Ureter (tissue), 1 donor: ENCODE results near the gene CAPZB. TPM values are rescaled to one million over a fixed set of nuclear protein-coding genes. Genes with fewer than 3 reads are reported as not detected.

Source experiments
- DNase-seq: peaks from one replicate; pipeline ENCODE4 v3.0.0-alpha.2; 2020; ENCODE audit warnings: low spot score
- total RNA-seq: library from RNA; stranded (reverse); gene quantifications from one replicate; pipeline ENCODE4 v1.2.4, GENCODE V29; 2023
- donor health status: DM: yes; HTN: yes; CAD: no.

Gene CAPZB
- total RNA-seq, 1 donor from 2014 or later: 284 TPM

DNA sequence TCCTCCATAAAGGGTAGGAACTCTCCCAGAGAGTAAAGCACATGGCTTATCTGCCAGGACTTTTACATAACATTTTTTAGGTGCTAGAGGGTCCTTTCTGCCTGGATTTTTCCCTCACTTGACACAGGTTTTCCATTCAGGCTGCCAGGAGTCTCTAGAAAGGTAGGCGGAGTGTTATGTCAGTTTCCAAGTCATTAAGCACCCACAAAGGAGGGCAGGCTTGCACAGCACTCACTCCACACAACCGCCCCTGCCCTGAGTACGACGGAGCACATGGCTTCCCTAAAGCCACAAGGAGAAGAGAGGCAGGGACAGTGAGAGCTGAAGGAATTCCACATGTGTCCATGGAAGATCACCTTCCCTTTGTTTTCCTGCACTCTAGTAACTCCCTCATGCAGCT is 55.7 kb downstream of the CAPZB start:
- no peak for DNase-seq

DNA sequence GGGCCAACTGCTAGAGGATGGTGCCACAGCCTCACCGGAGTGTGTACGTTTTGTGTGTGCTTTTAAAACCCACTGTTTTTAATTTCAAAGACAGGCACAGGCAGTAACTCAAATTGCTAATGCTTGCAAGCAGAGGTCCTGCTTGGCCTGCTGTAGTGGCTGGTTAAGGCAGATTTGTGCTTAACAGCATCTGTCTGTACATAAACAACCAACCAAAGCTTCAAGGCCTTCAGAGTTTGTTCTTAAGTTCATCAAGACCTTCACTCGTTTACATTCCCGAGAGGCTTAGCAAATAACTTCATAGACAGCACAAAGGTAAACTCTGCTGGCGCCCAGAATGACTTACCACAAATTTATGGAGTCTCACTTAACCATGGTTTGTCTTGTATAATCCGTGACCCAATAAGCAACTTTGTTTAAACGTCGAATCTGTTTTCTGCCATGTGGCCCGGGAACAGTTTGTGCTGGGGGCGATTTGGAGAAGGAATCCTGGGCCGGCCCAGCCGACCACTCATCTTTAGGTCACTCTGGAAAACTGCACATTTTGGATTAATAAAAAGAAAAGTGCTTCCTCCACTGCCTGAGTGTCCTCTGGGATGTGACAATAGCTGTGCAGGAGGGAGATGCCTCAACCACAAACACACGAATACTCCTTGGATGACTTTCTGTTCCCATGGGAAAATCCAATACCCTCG is 58.1 kb downstream of the CAPZB start:
- DNase-seq: no peak

DNA sequence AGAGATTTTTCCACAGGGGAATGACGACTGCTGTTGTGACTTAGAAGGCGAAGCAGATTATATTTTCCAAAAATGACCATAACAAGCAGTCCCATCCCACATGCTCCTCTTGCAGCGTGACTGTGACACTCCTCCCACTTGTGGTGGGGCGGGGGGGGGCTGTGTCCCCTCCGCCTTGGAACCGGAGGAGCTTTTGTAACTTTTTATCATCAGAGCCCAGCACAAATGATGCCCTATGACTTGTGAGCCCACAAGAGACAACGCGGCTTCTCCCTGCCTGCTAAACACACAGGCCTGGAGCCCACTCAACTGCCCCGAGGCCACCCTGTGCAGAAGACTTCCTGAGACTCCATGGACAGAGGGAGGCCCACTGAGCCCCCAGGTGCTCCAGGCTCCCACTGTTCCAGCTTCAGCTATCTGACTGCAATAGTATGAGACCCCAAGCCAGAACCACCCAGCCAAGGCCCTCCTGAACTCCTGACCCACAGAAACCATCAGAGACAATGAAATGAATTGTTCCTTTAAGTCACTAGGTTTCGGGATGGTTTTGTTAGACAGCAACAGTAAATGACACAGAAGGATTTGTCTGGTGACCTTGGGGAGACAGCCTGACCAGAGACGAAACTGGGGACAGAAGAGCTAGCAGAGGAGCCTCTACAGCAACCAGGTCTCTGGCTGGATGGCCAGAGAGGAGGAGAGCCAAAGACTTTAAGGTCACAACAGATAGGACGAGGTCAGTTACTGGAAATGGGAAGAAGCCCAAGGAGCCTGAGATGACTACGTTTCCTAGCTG is 58.8 kb downstream of the CAPZB start:
- DNase-seq: no peak

DNA sequence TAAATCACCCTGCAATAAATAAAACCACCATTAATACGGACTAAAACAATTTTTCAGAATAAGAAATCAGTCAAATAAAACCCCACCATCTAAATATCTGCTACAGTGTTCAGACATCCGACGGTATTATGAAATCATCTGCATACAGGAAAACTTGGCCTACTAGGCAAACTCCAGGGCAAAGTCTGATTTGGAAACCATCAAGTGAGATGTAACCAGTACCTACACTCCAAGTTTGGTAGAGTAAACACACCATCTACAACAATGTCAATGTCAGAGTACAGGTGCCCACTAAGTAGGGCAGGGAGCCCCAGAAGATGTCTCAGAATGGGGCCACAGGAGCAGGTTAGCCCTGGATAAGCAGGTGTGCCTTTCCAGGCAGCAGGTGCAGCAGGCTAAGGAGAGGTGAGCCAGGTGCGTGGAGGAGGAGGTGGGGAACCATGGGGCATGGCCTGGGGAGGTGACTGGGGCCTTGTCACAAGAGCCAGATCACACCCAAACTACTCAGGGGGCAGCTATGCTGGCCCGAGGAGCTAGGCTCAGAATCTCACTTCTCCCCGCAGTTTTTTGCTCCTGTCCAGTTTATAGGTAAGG is 59.6 kb downstream of the CAPZB start:
- DNase-seq: no peak

DNA sequence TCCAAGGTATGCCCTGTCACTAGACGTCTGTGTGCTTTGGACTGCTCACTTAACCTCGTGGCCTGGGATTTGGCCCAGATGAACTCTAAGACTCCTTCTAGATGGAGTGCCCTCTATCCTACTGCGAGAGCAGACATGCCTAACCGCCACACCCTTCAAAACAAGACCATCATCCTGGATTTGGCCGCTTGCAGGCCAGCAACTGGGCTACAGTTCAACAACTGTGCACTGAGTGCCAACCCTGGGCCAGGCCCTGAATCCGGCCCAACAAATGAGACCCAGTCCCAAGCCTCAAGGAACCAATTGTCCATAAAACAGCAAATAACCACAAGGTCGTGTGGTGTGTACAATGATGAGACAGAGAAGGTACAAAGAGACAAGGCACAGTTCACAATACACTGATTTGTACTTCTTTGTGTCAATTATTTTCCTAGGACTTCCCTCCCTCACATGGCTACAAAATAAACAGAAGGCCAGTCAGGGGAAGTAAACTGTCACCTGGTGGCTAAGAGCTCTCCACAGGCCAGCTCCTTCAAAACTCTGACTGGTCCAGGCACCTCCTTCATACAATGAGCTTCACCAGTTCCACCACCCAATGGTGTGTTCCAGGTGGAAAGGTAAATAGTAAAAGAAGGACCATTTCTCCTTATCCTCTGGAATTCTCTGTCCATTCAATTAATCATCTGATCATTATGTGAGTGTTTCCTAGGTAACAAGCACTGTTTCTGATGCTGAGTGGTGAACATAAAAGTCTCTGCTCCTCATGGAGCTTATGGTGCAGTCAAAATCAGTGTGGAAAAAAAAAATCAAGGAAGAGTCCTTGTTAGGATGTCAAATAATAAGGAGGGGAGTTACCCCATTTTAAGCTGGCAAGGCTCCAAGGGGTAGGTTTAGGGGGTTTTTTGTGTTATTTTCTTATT is 60.4 kb downstream of the CAPZB start:
- no peak for DNase-seq

DNA sequence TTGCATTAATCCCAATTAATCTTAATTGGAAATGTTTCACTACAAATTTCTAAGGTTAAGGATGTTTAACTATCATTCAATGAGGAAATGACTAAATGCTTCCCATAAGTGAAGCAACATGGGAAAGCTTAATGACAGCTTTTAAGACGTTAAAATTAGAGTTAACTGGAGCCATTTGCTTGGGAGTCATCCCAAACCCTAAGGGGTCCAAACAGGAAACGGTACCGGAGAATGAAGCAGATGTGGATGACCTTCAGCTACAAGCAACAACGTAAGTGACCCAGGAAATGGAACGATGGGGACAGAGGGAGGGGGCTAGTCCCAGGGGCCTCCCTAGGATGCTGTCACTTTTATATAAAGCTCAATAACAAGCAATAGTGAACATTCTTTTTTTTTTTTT is 62.2 kb downstream of the CAPZB start:
- no peak for DNase-seq

DNA sequence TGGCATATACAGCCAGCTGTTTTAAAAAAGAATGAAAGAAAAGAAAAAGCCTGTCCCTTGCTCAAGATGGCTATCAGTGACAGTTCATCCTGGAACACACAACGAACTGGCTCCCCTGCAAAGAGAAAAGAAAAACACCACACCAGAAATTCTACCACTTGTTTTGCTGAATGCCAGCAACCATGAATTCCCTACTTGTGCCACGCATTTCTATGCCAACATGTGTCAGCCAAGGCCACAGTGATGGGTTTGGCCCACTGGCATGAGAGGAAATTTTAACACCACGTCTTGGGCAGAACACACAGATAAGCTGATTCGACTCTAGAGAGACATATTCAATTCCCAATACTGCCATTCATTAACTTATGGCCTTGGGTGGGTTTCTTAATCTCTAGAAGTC is 64.0 kb downstream of the CAPZB start:
- DNase-seq: no peak

DNA sequence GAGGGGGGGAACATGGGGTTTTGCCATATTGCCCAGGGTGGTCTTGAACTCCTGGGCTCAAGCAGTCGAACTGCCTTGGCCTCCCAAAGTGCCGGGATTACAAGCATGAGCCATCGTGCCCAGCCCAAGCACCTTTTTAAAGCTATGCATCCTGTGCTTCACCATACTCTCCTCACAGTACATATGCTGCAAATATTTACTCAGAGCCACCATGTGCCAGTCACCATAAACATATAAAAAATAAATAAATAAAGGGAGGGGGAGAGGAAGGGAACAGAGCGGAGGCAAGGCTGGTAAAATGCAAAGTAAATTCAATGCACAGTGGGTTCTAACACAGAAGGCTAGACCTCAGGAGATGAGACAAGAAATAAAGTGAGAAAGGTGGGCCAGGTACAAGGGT is 64.7 kb downstream of the CAPZB start:
- no peak for DNase-seq

DNA sequence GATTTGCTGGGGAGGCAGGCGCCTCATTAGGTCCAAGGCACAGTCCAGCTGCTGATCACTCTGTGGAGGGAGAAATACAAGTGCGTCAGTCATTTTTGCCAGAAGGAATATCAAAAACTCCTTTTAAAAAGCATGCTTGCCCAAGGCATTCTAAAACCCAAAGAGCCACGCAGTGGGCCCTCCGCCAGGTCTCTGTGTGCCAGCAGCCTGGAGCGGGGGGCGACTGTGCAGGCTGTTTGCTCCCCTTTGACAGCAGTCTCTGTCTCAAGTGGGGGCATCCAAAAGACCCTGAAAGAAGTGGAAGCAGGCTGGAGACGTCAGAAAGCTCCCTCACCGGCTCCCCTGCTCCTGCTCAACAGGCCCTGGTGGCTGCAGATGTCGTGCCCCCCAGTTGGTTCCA is 65.6 kb downstream of the CAPZB start:
- no peak for DNase-seq

DNA sequence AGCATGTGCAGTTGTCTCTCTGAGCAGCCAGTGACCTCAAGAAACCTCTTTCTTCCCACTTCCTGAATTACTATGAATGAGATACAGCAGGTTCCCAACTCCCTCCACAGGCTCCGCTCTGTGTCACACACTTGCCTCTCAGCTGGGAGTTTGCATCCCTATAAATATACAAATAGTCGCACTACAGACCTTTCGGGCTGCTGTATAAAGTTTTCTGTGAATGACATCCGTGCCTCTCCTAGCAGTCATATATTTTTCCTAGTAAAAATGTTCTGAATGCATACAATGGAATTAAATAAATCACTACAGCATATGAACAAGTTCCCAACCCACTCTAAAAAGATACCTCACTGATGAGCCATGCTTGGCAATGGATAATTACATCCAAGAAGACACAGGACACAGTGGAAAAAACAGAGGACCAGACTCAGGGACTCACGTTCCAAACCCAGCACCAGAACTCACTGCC is 66.8 kb downstream of the CAPZB start:
- DNase-seq: no peak

DNA sequence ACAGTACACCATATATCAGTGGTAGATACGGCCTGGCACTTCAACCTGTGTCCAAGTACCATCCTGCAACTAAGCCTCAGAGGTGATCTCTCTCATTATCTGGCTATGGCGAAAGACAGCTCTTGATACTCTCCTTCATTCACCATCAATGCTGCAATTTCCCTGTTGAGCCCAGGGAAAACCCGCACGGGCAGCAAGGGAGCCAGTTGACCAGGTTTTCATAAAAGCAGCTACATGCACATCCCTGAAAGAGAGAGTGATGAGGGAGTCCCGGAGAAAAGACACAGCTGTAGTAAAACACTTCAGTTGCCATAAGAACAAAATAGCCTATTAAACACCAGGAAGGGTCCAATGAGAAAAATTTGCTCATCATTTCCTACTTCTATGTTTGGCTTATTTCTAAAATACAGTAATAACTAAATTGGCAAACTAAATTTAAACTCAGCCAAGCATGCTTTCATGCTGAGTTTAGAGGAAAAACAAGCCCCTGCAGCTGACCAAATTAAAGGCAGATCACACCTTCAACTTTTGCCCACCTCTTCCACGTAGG is 68.3 kb downstream of the CAPZB start:
- no peak for DNase-seq

DNA sequence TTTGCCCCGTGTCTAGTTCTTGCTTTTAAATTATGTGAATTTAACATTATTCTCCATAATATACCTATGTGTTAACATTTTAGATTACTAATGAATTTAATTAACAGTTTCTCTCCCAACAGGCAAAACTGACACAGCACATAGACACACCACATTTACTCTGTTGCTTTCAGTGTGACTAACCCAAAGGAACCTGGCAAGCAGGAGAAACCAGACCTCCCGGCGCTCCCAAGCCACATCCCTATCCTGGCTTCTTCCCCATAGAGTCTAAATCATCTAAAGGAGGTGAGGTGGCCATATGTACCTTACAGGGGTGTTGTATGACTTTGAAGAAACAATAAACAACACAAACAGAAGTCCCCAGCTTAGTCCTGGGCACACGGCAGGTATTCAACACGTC is 69.2 kb downstream of the CAPZB start:
- DNase-seq: no peak

DNA sequence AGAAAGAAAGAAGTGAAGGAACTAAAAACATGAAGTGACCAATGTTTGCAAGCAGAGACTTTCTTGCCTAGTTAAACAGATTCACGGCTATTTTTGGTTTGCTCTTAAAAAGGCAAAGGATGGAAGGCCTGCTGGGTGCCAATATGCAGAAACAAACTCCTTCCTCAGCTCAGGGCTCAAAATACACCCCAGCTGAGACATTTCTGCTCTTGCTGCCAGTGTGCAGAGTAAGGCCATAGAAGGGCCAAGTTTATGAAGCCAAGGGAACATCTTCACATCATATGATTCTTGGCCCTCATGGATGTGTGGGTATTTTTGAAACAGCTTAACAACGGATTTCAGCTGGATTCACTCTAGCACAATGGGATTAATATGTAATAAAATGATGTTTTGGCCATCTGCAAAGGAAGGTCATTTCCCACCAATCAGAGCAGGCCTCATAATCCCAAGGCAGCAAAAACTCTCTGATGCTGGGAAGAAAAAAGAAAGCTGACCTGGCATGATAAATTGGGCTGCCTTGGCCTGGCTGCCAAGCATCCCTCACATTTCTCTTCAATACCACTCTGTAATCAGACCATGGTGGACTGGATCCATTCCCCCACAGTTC is 70.7 kb downstream of the CAPZB start:
- no peak for DNase-seq

DNA sequence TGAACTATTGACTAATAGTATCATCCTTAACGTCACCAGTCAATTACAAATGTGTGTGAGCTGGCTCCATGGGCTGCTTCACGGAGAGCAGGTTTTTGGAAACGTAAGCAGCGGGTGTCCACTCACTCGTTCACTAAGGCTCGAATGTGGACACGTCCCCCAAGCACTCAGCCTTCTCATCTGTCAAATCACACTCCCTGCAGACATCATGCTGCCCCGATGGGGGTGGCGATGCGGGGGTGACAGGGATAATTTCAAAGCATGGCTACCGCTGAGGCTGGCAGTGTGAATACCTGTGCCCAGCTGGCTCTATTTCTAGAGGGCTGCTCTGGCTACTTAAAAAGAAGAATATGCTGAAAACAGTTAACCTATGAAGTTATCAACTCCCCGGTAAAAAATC is 71.3 kb downstream of the CAPZB start:
- no peak for DNase-seq

DNA sequence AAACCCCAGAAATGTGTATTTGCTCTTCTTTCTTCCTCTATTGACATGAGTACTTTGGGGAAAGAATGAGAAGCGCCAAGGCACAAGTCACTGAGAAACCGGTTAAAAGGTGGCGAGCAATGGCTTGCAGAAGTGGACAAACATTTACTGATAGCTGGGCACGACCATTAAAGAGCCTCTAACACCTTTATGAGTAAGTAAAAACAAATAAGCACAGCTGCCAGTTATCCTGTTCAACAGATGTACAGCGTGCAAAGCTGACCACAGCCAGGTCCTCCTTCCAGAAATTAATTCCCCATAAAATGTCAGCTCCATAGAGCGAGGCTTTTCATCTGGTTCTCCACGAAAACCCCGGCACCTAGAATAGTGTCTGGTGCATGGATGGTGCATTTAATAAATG is 72.7 kb downstream of the CAPZB start:
- no peak for DNase-seq

DNA sequence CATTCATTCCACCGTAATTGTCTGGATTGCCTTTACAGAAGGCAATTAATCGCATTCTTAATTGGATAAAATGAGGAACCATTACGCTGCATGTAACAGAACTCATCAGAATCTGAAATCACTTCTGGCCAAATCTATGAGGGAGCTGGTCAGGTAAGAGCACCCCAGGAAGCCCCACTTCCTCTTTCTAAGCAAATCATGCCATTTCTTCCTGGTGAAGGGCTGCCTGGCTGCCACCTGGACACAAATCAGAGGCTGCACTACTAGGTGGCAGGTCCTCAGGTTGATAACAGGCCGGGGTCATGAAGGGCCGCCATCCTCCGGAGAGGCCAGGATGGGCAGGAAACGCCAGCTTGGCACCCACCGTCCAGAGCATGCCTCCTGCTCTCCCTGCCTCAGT is 73.7 kb downstream of the CAPZB start:
- DNase-seq: no peak

DNA sequence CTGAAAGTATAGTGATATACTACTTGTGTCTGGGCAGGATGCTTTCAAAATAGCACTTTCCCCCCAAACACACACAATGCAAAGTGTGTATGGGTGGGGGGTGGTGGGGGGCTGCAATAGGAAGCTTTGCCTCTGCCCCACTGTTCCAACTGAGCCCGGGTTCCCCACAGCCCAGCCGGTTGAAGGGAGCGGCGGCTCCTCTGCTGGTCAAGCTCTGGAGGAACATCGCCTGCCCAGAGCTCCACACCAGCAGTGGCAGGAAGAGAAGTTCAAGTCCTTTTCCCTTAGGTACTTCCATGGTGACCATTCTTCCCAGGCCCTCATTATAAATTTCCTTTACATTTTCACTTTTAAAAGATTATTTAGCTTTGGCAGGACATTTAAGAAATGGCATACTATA is 74.9 kb downstream of the CAPZB start:
- no peak for DNase-seq

DNA sequence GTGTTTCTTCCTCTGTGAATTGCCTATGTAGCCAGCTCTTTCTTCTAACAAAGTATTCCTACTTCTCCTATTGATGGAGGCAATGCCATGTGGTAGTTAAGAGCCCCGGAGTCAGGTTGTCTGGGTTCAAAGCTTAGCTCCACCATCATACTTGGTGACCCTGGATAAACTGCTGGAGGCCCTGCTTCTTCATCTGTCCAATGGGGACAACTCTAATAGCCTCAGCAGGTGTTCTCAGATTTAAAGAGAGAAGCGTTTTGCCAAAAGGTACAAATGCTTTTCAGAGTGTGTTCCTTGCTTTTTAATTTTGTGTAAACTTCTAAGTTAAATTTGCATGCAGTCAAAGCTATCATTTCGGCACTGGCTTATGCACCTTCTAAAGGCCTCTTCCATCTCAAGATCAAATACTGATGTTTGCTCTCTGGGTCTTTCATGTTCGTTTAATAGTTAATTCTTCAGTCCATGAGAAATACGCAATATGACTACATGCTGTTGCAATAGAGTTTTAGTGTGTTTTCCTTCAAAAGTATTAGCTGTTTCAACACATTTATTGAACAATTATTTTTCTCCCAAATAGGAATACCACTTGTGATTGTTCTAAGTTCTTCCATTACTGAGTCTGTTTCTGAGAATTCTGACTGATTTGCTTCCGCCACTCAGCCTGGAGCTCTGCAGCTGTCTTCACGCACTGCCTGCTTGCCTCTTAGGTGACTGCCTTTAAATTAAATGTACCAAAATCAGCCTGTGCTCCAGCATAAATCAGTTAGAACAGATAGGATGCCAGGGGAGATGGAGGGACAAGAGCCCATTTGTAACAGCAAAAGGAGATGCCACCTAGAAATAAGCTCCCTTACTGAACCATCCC is 75.6 kb downstream of the CAPZB start:
- no peak for DNase-seq

DNA sequence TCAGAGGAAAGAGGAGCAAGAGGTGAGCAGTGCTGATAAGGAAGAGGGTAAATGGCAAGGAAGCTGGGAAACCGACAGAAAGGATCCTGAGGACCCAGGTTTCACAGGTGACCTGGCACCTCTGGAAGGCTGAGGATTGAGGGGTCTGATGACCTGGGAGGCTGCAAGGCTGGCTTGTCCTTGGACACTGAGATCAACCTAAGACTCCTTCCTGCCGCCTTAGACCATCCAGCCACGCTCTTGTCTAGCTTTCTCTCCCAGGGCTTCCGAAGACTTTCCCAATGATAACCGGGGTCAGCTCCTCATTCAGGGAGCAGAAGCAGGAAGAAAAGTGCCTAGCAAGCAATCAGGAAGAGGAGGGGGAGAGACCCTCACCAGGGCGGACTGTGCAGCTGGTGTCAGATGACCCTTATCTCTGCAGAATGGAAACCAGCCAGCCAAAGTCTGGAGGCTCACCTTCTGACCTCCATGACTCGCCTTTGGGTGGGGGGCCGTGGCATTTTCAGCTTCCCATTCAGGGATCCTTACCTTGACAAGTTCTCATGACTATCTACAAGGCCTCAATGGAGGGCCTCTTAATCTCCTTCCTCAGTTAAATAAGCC is 77.7 kb downstream of the CAPZB start:
- DNase-seq: no peak

DNA sequence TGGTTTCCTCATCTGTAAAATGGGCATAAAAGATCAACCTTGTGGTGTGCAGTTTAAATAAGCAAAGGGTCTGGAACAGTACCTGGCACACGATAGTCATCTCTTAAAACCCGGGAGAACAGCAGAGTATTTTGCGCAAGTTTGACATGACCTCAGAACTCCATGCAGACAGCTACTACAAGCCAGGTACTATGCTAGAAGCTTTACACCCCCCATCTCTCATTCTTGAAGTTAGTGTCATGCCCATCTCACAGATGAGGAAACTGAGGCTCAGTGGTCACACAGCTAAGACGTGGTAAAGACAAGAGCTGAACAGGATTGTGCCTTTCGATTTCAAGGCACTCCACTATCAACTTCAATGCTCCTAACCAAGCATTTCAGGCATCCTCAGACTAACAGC is 78.7 kb downstream of the CAPZB start:
- DNase-seq: no peak
